Endothelial cell of hepatic sinusoid (primary cell): Measurements from ENCODE around the gene IDUA.
"Not testable (repeated sequence)": the region's sequence is repeated elsewhere in the genome, so short reads cannot be mapped to it uniquely, and the experiment has no call there.

Source experiments
- in situ Hi-C: cut with HindIII; loops from 2 replicates; pipeline ENCODE4 v1.10.0; 2017; ENCODE audit warnings: low sequenced_read_pairs

IDUA gene

GRCh38 chr4:1042352-1043055, 55.7 kb downstream of the IDUA start:
- in situ Hi-C loops, result no loop called here

GRCh38 chr4:1043162-1043561, 56.3 kb downstream of the IDUA start:
- in situ Hi-C loops, result no loop called here

DNA sequence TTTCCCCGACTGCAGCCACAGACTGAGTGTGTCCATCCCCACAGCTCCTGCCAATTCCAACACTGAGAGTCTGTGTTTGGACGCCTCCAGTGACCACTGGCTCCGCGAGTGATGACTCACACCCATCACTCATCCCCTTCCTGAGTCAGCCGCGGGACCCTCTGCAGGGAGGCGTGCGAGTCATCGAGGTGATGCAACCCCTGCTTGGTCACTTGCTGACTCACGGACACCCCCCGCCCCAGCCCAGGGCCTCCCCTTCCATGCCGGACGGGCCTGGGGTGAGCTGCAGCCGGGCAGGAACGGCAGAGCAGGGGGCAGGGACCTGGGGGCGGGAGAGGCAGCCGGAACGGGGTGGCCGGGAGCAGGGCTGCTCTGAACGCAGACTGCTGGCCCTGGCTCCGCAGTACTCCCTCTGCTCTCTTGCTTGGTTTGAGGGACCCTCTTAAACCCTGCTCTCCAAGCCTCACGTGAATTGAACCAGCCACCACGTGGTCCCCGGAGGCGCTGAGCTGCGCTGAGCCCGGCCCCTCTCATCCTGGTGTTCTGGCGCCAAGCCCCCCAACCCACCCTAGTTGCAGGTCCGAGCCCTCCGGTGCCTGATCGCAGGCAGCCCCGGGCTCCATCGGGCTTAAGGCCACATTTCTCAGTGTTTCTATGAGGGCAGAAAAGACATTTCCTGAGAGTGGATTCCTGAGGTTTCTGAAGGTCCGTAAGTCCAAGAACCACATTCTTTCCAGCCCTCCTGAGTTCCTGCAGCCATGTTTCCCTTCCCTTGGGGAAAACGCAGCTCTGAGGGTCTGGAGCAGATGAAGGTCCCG, 57.0 kb downstream of the IDUA start:
- in situ Hi-C loops, result no loop called here

GRCh38 chr4:1044469-1045192, 57.8 kb downstream of the IDUA start:
- in situ Hi-C loops, result no loop called here

GRCh38 chr4:1045193-1045594, 58.4 kb downstream of the IDUA start:
- in situ Hi-C loops, result no loop called here

- in situ Hi-C loops, result no loop called here
These were observed 58.9 kb downstream of the IDUA start for GRCh38 chr4:1045595-1046201.

GRCh38 chr4:1046581-1047011, 59.8 kb downstream of the IDUA start:
- in situ Hi-C loops, result not testable (repeated sequence)

DNA sequence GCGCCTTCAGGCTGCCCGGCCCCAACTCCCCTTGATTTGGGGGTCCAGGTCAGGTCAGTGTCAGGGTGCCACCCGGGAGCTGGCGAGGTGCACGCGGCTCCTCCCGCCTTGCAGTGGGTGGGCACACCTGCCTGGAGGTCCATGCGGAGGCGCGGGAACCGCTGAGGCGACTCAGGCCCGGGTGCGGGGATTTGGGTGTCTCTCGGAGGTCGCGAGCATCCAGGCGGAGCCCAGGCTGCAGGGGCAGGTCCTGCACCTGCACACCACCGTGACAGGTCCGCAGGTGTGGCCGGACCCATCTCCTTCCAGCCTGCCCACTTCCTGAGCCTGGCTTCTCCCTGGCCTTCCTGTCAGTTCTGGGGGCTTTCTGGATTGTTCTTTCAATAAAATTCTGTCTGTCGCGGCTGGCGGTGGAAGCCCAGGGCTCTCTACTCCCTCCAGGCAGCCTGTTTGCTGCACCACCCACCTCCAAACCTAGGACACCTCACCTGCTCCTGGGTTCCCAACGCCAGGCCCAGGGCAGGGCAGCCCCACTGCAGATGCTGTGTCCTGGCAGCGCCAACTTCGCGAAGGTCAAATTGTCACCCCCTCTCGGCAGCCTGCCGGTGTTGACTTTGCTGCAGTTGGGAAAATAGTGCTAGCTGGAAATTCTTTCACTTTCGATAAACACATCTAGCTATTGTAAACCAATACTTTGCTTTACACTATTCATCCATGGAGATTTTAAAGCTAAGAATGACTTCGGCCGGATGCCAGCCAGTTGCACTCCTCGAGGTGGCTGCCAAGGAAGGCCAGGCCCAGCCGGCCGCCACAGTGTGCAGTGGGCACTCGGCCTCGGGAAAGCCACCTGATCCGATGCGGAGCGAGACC, 60.5 kb downstream of the IDUA start:
- in situ Hi-C loops, result no loop called here

- in situ Hi-C loops, result no loop called here
These were observed 61.3 kb downstream of the IDUA start for GRCh38 chr4:1047976-1048772.

DNA sequence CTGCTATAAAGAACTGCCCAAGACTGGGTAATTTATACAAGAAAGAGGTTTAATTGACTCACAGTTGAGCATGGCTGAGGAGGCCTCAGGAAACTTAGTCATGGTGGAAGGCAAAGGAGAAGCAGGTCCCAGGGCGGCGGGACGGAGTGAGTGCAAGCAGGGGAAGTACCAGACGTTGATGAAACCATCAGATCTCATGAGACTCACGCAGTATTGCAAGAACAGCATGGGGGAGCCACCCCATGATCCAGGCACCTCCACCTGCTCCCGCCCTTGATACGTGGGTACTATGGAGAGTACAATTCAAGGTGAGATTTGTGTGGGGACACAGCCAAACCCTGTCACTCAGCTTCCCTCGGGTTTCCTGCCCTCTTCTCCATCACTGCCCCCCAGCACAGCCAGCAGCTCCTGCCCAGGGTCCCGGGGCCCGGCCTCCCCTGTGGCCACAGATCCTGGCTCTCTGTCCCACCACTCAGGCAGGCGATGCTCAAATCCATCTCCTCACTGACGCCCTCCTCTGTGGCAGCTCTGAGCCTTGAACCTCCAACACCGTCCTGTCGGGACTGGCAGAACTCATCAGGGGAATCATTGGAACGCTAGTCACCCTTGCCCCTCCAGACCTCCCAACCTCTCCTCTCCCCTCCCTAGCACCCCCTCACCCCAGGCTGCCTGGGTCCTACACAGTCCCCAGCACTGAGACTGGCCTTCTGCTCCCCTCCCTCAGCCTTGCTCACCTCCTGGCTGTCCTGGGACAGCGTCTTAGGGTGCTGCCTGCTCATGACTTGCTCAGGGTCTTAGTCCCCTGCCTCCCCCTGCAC, 62.1 kb downstream of the IDUA start:
- in situ Hi-C loops, result no loop called here

GRCh38 chr4:1049591-1049905, 62.7 kb downstream of the IDUA start:
- in situ Hi-C loops, result no loop called here

DNA sequence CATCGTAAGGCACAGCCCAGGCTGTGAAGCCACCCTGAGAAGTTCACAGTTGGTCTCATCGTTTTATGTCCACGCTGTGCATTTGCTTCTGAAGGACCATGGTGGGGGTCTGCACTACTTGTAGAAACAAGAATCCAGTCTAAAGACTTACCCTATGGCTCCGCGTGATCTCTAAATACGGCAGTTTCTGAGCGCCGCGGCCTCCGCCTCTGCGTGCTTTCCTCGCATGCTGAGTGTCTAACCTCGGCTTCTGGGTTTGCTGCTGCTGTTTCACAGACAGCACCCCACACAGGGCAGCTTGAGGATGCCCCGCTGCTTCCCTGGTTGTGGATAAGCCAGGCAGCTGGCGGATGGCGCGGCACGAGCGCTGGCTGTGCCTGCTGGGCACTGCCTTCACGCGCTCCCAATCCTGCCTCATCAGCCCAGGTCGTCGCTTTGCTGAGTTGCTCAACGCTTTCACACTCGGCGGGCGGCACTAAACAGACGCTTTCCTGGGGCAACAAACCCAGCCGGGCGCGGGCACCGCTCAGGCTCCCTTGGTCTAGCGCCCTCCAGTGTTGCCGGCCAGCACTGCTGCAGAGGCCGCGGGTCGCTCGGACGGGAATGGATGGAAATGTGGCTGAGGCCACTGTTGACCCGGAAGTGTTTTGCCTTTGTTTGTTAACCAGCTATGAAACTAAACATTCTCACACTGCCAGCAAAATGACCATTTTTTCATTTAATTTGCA, 63.8 kb downstream of the IDUA start:
- in situ Hi-C loops, result loop anchor here (5.0 kb wide), 1 partner anchor 72 kb away; no protein-coding TSS in a partner anchor

DNA sequence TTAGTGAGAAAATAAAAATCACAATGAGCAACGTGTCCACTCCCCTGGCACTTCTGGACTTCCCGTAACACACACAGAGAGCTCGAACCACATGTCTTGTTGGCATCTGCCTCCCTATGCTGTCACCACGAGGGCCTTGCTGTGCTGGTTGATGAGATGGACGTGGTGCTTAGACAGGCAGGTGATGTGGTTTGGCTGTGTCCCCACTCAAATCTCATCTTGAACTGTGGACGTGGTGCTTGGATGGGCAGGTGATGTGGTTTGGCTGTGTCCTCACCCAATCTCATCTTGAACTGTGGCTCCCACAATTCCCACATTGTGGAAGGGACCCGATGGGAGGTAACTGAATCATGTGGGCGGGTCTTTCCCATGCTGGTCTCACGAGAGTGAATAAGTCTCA, 64.6 kb downstream of the IDUA start:
- in situ Hi-C loops, result loop anchor here (5.0 kb wide), 1 partner anchor 71 kb away; no protein-coding TSS in a partner anchor

- in situ Hi-C loops, result loop anchor here (5.0 kb wide), 1 partner anchor 70 kb away; no protein-coding TSS in a partner anchor
These were observed 65.4 kb downstream of the IDUA start for GRCh38 chr4:1052231-1052671.

DNA sequence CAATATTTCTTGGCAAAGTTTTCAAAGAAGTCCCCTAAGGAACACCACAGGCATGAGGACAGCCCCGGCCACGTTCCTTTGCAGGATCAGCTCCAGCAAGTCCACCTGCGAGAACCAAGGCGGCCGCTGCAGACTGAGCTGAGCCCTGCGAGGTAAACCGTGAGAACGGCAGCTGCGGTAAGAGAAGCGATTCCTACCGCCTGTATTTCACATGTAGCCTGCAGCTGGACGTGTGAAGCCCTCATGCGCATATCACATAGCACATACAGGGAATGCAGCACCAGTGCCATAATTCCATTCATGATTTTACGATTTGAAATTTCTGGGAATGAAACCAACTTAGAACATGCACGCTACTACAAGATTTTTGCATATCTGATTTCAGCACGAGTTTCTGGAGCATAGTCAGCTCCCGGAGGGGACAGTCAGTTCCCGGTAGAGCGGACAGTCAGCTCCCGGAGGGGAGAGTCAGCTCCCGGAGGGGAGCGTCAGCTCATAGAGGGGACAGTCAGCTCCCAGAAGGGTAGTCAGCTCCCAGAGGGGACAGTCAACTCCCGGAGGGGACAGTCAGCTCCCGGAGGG, 66.3 kb downstream of the IDUA start:
- in situ Hi-C loops, result loop anchor here (5.0 kb wide), 1 partner anchor 69 kb away; no protein-coding TSS in a partner anchor

- in situ Hi-C loops, result loop anchor here (5.0 kb wide), 1 partner anchor 68 kb away; no protein-coding TSS in a partner anchor
These were observed 67.0 kb downstream of the IDUA start for GRCh38 chr4:1053891-1054290.
